ENCODE measurements around the gene MAP1A. TPM values are rescaled to one million over a fixed set of nuclear protein-coding genes. Genes with fewer than 3 reads are reported as not detected.

MAP1A gene
- total RNA-seq, 1 experiment from 2014 or later: 1.9 TPM

DNA sequence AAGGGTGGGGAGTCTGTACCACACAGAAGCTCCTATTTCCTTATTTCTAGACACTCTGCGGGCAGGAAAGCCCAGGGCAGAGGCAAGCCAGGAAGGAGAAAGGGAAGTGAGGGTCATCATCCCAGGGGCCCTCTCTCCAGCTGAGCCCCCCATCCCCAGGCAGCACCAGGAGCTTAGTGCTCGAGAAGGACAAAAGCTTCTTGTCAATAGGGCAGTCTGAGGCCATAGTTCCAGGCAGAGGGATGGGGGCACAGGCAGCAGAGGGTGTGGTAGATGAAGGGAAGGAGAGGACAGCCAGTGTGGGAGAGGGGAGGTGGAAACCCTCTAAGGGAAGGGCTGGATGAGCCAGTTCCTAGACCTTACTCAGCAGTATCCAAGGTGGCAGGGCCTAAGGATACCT is 2.7 kb downstream of the MAP1A start:
- ChIA-PET CTCF (interaction anchor here (1.2 kb wide), 1 partner anchor 9 kb away, joined by 3 read pairs; no protein-coding TSS in a partner anchor), POLR2A (no interaction called here), RAD21 (ENCODE audit: low non-redundant PET in 1 of 2, low total read pairs in 2 of 2, uncharacterized antibody in 2 of 2, unreplicated experiment in 2 of 2) (no interaction called here)
- BruUV-seq (replicated peaks): no TSS peak
- Histone ChIP-seq H3K79me2 (ENCODE audit: insufficient read depth, low read length) (no peaks in the 10 kb centered on the region), H4K20me1 (ENCODE audit: insufficient read depth) (no peaks in the 10 kb centered on the region), H3K4me2 (ENCODE audit: low read length) (no peak overlapping the region), H3K27ac (ENCODE audit: low read depth, low read length) (no peak overlapping the region), H3K36me3 (ENCODE audit: control insufficient read depth in 1 of 2, insufficient read depth in 2 of 2, low read length in 2 of 2) (no peaks in the 10 kb centered on the region), H3K4me1 (ENCODE audit: control insufficient read depth in 1 of 2, insufficient read depth in 2 of 2, low read length in 2 of 2) (peaks cover 0 to 5% of the 10 kb centered on the region in 2 experiments; a peak in 2 of 4 replicates), H3K9me2 (ENCODE audit: insufficient read depth) (no peaks in the 10 kb centered on the region), H2AFZ (ENCODE audit: low read depth, low read length, poor library complexity, severe bottlenecking) (no peak overlapping the region), H3K4me3 (replicated peaks in 1 of 2; ENCODE audit: low read depth in 1 of 2, low read length in 2 of 2) (no peak overlapping the region), H3K27me3 (ENCODE audit: insufficient read depth, low read length) (no peaks in the 10 kb centered on the region), H3K9ac (ENCODE audit: low read length) (no peak overlapping the region), H3K9me3 (ENCODE audit: control insufficient read depth in 1 of 2, insufficient read depth in 1 of 2, low read depth in 1 of 2, low read length in 2 of 2) (no peaks in the 10 kb centered on the region)
- DNase-seq (ENCODE audit: low read depth, low spot score) (no peak), ATAC-seq (no peak)
- intact Hi-C loops (cut with micrococcal nuclease): no loop called here
- no peak for TF ChIP-seq ELF1 (IDR thresholded peaks at IDR 0.05; ENCODE audit: borderline replicate concordance, low read depth)
- TF ChIP-seq, protein P1, sequence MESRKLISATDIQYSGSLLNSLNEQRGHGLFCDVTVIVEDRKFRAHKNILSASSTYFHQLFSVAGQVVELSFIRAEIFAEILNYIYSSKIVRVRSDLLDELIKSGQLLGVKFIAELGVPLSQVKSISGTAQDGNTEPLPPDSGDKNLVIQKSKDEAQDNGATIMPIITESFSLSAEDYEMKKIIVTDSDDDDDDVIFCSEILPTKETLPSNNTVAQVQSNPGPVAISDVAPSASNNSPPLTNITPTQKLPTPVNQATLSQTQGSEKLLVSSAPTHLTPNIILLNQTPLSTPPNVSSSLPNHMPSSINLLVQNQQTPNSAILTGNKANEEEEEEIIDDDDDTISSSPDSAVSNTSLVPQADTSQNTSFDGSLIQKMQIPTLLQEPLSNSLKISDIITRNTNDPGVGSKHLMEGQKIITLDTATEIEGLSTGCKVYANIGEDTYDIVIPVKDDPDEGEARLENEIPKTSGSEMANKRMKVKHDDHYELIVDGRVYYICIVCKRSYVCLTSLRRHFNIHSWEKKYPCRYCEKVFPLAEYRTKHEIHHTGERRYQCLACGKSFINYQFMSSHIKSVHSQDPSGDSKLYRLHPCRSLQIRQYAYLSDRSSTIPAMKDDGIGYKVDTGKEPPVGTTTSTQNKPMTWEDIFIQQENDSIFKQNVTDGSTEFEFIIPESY (IDR thresholded peaks at IDR 0.05; ENCODE audit: extremely low read depth, insufficient replicate concordance, low read length): no peak
- TF ChIP-seq, protein P2, sequence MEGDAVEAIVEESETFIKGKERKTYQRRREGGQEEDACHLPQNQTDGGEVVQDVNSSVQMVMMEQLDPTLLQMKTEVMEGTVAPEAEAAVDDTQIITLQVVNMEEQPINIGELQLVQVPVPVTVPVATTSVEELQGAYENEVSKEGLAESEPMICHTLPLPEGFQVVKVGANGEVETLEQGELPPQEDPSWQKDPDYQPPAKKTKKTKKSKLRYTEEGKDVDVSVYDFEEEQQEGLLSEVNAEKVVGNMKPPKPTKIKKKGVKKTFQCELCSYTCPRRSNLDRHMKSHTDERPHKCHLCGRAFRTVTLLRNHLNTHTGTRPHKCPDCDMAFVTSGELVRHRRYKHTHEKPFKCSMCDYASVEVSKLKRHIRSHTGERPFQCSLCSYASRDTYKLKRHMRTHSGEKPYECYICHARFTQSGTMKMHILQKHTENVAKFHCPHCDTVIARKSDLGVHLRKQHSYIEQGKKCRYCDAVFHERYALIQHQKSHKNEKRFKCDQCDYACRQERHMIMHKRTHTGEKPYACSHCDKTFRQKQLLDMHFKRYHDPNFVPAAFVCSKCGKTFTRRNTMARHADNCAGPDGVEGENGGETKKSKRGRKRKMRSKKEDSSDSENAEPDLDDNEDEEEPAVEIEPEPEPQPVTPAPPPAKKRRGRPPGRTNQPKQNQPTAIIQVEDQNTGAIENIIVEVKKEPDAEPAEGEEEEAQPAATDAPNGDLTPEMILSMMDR (IDR thresholded peaks at IDR 0.05 in 2 of 3, conservative IDR thresholded peaks at IDR 0.05 in 1 of 3; ENCODE audit: borderline replicate concordance in 1 of 3, insufficient read depth in 1 of 3, low read depth in 2 of 3, low read length in 2 of 3): no peak
- no peak for TF ChIP-seq SIN3A (IDR thresholded peaks at IDR 0.05; ENCODE audit: low read depth)
- TF ChIP-seq, protein P3, sequence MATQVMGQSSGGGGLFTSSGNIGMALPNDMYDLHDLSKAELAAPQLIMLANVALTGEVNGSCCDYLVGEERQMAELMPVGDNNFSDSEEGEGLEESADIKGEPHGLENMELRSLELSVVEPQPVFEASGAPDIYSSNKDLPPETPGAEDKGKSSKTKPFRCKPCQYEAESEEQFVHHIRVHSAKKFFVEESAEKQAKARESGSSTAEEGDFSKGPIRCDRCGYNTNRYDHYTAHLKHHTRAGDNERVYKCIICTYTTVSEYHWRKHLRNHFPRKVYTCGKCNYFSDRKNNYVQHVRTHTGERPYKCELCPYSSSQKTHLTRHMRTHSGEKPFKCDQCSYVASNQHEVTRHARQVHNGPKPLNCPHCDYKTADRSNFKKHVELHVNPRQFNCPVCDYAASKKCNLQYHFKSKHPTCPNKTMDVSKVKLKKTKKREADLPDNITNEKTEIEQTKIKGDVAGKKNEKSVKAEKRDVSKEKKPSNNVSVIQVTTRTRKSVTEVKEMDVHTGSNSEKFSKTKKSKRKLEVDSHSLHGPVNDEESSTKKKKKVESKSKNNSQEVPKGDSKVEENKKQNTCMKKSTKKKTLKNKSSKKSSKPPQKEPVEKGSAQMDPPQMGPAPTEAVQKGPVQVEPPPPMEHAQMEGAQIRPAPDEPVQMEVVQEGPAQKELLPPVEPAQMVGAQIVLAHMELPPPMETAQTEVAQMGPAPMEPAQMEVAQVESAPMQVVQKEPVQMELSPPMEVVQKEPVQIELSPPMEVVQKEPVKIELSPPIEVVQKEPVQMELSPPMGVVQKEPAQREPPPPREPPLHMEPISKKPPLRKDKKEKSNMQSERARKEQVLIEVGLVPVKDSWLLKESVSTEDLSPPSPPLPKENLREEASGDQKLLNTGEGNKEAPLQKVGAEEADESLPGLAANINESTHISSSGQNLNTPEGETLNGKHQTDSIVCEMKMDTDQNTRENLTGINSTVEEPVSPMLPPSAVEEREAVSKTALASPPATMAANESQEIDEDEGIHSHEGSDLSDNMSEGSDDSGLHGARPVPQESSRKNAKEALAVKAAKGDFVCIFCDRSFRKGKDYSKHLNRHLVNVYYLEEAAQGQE (IDR thresholded peaks at IDR 0.05; ENCODE audit: low read depth): no peak
- TF ChIP-seq POLR2AphosphoS5 (IDR thresholded peaks at IDR 0.05; ENCODE audit: low read depth, low read length): no peak
- TF ChIP-seq ZNF274 (IDR thresholded peaks at IDR 0.05; ENCODE audit: low read depth, low read length): no peak
- TF ChIP-seq YY1 (IDR thresholded peaks at IDR 0.05; ENCODE audit: extremely low read depth, insufficient replicate concordance, low read depth, low read length): no peak
- TF ChIP-seq SP1 (IDR thresholded peaks at IDR 0.05; ENCODE audit: low read depth): no peak
- TF ChIP-seq CEBPB (IDR thresholded peaks at IDR 0.05; ENCODE audit: low read depth): no peak
- TF ChIP-seq SRF (IDR thresholded peaks at IDR 0.05; ENCODE audit: low read depth): no peak
- TF ChIP-seq TCF7L2 (IDR thresholded peaks at IDR 0.05; ENCODE audit: borderline replicate concordance, extremely low read depth, insufficient read depth, insufficient read length): no peak
- TF ChIP-seq EZH2 (IDR thresholded peaks at IDR 0.05): no peak
- no peak for TF ChIP-seq CBX3 (IDR thresholded peaks at IDR 0.05; ENCODE audit: low read depth)
- TF ChIP-seq POLR2A (IDR thresholded peaks at IDR 0.05; ENCODE audit: borderline replicate concordance, extremely low read depth, insufficient read depth, insufficient read length): no peak
- no peak for TF ChIP-seq EGR1 (IDR thresholded peaks at IDR 0.05; ENCODE audit: low read depth)
- TF ChIP-seq, protein P4, sequence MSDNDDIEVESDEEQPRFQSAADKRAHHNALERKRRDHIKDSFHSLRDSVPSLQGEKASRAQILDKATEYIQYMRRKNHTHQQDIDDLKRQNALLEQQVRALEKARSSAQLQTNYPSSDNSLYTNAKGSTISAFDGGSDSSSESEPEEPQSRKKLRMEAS (IDR thresholded peaks at IDR 0.05): no peak
